ENCODE results near the gene HEG1.

Gene HEG1

DNA sequence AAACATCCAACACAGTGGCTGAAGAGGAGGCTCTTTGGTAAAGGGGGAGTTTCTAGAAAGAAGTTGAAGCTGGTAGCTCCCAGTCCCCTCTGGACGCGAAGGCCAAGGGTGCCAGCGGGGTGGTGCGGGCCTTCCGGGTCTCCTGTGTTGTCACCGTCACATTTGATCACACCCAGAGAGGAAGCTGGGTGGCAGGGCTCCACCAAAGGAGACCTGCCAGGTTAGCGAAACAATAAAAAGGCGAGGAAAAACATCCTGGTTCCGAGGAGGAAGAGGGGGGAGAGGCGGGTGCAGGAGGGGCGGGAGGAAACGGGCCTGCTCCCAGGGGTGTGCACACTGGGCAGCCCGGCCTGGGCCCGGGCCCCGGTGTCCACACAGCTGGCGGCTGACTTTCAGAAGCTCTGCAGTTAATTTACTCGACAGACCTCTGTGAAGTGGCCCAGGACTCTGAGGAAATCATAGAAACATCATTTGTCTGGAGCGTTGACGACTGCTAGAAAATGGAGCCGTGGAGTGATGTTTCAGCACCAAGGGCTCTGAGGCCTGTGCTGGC, 12.1 kb downstream of the HEG1 start:
- DNase-seq, result no peak

DNA sequence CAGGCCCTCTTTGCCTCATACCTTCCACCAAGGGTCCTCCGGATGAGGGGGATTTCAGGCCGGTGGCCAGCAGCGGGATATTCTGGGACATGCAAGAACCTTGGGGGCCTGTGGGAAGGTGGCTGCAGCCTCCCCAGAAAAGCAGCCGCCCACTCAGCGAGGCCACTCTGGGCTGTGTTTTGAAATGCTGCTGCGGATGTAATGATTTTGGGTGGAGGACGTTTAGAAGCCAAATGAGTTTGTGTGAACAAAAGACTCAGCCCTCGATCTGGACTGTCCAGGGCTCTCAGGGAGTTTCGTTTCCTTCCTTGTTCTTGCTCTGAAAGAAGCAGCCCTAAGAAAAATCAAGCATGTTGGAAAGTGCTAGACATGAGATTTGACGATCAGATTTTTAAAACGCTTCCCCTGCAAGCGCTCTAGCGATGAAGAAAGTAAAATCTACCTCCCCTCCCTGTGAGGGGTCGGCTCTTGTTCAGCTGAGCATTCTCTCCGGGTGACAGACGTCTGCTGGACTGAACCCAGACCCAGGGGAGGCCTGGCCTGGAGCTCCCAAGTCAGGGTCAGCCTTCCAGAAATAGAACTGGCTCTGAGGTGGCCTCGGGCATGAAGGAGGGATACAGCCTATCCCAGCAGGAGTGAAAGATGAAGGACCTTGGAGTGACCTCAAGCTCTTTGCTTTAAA, 12.9 kb downstream of the HEG1 start:
- no peak for DNase-seq

DNA sequence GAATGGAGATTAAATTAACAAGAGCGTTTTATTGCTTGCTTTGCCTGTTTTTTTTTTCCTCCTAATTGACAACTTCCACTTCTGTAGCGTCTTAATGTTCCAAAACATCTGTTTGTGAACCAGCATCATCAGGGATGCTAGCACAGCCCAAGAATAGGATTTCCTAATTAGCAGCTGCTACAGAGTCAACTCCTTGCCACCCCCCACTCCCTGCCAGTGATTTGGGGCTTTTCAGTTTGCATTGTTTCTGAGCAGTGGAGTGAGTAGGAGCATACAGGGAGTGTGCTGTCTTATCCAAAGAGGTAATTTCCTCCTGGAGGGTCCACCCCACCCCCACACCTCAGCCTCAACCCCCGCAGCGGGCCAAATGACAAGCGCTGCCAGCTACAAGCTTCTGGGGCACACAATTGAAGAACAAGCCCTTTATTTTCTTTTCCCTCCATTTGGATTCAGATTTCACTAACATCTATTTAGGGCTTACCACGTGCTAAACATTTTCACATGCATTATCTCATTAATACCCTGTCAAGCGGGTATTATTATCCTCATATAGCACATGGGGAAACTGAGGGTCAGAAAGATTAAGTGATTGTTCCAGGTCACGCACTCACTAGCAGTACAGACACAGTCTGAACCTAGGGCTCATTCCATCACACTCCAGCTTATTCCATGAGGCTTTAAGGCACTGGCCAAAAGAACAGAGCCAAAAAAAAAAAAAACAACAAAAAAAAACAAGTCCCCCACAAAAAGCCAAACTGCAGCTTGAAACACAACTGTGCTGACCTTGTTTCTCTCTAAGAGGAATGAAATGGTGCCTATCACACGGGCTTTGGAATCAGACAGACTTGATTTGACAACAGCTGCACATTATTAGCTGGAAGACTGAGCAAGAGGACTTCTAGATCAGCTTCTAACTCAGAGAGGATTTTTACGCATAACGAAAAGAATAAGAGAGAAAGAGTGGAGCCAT, 16.4 kb downstream of the HEG1 start:
- DNase-seq, result no peak

DNA sequence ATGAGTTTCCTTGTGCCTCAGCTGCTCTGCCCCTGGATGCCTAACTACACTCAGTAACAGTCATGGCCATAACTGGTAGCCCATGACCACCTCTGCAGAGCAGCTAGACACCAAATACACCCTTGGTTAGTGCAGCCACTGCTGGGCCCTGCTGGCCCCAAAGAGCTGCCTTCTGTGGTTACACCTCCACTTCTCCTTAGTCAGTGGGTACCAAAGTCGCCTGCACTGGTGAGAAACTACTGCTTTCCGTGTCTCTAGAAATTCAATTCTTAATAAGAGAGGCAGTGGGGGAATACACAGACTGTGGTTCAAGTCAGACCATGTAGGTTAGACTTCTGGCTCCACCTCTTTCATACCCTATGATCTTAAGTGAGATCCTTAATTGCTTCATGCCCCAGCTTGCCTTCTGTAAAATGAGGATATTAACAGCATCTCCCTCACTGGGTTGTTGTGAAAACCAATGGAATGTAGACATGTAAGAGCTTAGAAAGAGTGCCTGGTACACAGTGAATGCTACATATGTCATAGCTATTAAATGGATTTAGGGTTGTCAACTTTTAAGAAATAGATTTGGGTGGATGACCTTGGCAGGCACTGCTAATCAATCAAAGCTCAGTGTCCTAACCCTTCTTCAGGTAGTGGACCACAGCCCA, 18.2 kb downstream of the HEG1 start:
- no peak for DNase-seq

- no peak for DNase-seq
These were observed 20.6 kb downstream of the HEG1 start for GRCh38 chr3:125035217-125035616.

DNA sequence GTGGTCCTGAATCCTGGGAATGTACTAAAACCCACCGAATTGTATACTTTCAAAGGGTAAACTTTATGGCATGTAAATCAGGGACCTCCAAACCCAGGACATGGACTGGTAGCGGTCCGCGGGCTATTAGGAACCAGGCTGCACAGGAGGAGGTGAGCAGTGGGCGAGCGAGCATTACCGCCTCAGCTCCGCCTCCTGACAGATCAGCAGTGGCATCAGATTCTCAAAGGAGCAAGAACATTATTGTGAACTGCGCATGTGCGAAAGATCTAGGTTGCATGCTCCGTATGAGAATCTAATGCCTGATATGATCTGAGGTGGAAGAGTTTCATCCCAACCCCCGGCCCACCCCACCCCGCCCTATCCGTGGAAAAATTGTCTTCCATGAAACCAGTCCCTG, 22.2 kb downstream of the HEG1 start:
- DNase-seq, result no peak

- no peak for DNase-seq
These were observed 22.7 kb downstream of the HEG1 start for GRCh38 chr3:125033135-125033534.

GRCh38 chr3:125032683-125033082, 23.1 kb downstream of the HEG1 start:
- no peak for DNase-seq

- no peak for DNase-seq
These were observed 23.6 kb downstream of the HEG1 start for GRCh38 chr3:125032100-125032643.

GRCh38 chr3:125031544-125031943, 24.3 kb downstream of the HEG1 start:
- DNase-seq, result no peak

DNA sequence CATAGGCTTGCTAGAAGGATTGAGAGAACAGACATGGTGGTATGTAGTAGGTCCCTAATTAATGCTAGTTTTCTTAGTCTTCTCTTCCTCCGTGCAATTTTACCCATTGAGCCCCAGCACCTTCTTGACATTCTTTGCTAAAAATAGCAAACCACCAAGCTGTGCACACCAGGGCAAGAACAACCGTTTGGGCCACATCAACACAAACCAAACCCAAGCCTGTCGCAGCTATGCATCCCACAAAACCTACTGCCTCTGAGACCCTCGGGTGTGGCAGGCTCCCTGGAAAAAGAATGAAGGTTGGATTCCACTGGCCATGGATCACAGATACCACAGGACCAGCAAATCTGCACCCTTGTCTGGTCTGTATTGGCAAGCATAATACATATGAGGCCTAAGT, 27.1 kb downstream of the HEG1 start:
- DNase-seq, result no peak

DNA sequence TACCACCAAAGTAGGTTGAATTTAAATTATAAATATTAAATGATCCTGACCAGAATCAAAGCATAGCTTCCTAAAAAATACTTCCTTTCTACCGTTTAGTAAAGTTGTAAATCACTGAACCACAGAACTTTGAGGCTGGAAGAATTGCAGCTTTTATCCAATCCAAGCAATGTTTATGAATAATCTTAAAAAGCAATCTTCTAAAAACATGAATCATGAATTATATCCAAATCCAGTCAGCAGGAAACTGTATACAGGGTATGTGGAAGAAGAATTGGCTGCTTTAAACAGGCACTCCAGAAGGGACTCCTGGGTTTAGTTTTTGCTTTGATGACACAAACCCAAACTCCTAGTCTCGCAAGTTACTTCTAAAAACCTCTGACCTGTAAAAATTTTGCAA, 30.2 kb downstream of the HEG1 start:
- no peak for DNase-seq

DNA sequence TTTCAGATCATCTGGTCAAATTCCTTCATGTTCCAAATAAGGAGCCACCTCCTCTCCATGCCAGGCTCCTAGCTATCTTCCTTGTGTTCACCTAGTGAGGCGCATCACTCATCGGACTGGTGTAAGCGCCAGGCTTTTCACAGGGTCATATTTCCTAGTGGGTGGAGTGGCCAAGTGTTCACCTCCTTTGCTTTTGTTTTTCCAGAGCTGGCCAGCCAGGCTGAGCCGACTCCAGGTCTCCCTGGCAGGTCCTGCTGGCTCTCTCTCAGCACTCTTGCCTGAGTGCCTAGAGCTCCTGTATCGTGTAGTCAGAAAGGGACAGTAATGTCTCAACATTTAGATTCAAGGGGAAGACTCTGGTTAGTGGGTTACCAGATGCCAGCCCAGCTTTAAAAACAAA, 31.0 kb downstream of the HEG1 start:
- no peak for DNase-seq

DNA sequence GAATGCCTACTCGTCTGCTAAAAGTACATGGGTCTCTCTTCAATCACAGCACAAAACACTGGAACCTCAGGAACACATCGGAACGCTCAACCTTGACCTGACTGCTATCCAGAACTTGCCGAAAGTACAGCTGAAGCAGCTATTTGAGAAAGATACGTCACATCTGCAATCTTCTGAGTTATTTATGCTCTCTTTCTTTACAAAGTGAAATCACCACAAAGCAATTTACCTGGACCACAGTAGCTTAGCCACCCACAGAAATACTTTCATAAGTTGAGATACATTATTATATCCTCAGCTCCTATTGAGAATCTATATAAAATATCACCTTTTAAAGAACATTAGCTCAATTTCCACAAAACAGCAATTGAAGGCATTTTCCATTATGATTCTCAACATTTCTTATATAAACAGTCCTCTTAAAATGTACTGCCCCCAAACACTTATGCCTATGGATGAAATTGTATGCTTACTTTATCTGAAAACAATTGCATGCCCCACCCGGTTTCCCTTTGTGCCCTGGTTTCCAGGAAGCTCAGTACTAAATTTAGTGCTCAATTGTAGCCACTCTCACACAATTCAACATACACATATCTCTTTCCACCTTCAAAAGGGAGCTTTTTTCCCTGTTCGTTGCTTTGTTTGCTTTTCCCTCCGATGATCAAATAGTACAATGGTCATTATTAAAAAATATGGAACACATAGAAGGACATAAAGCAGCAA, 31.8 kb downstream of the HEG1 start:
- no peak for DNase-seq

GRCh38 chr3:125022206-125022605, 33.6 kb downstream of the HEG1 start:
- no peak for DNase-seq

- no peak for DNase-seq
These were observed 36.5 kb downstream of the HEG1 start for GRCh38 chr3:125019271-125019670.

DNA sequence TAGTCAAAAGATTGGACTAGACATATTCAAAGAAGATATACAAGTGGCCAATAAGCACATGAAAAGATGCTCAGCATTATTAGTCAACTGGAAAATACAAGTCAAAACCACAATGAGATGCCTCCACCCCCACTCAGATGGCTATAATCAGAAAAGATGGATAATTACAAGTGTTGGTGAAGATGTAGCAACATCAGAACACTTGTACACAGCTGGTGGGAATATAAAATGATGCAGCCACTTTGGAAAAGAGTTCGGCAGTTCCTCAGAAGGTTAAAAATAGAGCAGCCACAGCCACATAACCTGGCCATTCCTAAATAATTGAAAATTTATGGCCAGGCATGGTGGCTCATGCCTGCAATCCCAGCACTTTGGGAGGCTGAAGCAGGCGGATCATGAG, 38.4 kb downstream of the HEG1 start:
- no peak for DNase-seq

GRCh38 chr3:125014570-125015179, 41.1 kb downstream of the HEG1 start:
- DNase-seq, result no peak

- no peak for DNase-seq
These were observed 42.7 kb downstream of the HEG1 start for GRCh38 chr3:125013095-125013494.

DNA sequence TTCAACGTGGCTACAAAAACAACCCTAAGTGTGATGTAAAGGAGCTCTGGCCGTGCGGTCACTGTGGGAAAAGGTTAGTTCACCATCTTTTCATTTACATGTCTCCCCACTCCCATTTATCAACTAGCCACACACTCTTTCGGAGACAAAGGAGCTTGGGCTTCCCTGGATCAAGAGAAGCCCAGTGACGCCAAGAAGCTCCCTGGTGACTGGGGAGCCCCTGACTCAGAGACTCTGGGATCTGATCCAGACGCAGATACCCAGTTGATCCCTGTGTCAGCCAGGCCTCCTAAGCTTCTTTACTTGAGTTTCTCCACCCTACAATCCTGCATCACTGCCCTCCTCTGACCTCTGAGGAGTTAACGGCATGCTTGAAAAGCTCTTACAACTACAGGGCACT, 43.9 kb downstream of the HEG1 start:
- DNase-seq, result no peak

DNA sequence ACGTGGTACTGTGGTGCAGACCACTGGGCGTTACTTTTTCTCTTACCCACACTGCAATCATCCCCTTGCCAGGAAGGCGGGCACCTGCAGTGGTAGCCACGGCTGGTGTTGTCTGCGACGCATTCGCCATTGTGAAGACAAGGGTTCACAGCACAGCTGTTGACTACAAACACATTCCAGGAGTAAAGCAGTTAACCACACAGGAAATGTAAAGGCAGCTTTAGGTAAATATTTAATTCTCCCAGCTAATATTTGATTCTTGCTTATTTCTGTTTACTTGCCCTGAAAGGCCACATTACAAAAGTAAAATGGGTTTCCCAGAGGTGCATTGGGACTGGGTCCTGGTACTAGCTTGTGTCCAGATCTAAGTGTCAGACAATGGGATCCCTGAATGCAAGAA, 45.4 kb downstream of the HEG1 start:
- DNase-seq, result no peak

DNA sequence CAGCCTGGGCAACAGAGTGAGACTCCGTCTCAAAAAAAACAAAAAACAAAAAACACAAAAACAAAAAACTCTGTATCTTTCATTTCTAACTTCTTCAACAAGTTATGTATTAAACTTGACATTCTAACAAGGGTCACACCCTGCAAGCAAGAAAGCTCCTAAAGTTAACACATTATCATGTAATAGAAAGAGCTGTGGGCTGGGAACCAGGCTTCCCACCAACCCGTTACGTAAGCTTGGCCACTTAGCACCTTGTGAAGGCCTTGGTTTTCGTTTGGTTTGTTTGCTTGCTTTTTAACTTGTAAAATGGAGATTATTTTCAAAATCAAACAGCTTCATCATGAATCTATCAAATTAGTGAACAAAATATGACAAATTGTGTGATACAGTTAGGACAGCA, 47.0 kb downstream of the HEG1 start:
- DNase-seq, result no peak

Measured in NCI-H526 (cell line).